GM06990 (cell line): ENCODE data around the gene SLFN5.
A peak's percentile ranks its signal among the peaks of the same experiment; 100 is the strongest.
"Not testable (repeated sequence)": the region's sequence is repeated elsewhere in the genome, so short reads cannot be mapped to it uniquely, and the experiment has no call there.

Source experiments
- DNase-seq: peaks from one replicate; pipeline ENCODE4 v3.0.0-alpha.2; 2011; ENCODE audit not compliant: insufficient read length; ENCODE audit errors: extremely low read depth
- H3K27me3 ChIP-seq: replicated peaks from 2 replicates; pipeline ENCODE4 v1.6.0; 2011; ENCODE audit warnings: low read length; ENCODE audit not compliant: control insufficient read depth, insufficient read depth
- H3K36me3 ChIP-seq: 2 replicates; pipeline ENCODE4 v1.5.1; 2011; ENCODE audit warnings: low read length; ENCODE audit not compliant: control insufficient read depth, insufficient read depth
- H3K4me3 ChIP-seq: replicated peaks from 2 replicates; pipeline ENCODE4 v1.5.1; 2011; ENCODE audit warnings: low read depth, mild to moderate bottlenecking, control low read depth, low read length
- TF ChIP-seq, protein P1 (sequence below): IDR thresholded peaks from 2 replicates; pipeline ENCODE4 v1.5.1; 2011; ENCODE audit warnings: low read length, control low read depth, mild to moderate bottlenecking, inconsistent platforms; ENCODE audit not compliant: insufficient read depth, poor library complexity, severe bottlenecking

SLFN5 gene

DNA sequence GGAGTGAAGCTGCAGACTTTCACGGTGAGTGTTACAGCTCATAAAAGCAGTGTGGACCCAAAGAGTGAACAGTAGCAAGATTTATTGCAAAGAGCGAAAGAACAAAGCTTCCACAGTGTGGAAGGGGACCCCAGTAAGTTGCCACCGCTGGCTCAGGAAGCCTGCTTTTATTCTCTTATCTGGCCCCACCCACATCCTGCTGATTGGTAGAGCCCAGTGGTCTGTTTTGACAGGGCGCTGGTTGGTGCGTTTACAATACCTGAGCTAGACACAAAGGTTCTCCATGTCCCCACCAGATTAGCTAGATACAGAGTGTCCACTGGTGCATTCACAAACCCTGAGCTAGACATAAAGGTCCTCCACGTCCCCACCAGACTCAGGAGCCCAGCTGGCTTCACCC, 35.6 kb downstream of the SLFN5 start:
- DNase-seq, H3K36me3 ChIP-seq, H3K4me3 ChIP-seq, H3K27me3 ChIP-seq: not testable (repeated sequence)

DNA sequence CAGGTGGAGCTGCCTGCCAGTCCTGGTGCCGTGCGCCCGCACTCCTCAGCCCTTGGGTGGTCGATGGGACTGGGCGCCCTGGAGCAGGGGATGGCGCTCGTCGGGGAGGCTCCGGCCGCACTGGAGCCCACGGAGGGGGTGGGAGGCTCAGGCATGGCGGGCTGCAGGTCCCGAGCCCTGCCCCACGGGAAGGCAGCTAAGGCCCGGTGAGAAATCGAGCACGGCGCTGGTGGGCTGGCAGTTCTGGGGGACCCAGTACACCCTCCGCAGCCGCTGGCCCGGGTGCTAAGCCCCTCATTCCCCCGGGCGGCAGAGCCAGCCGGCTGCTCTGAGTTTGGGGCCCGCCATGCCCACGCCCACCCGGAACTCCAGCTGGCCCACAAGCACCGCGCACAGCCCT, 36.0 kb downstream of the SLFN5 start:
- not testable (repeated sequence) for H3K27me3 ChIP-seq, H3K4me3 ChIP-seq, H3K36me3 ChIP-seq, DNase-seq

DNA sequence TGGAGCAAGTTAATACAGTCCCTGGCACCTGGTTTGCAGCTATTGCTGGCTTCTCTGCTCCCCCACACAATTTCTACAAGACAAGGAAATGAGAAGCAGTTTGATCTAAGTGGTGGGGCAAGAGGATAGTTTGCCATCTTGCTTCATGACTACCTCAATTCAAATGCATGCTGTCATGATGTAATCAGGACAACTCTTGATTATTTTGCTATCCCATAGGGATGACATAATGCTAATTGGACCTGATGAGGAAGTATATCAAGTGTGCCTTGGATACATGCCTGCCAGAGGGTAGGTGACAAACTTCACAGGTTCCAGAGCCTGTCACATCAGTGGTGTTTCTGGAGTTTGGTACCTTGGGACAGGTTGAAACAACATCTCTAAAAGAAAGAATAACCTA, 40.9 kb downstream of the SLFN5 start:
- H3K36me3 ChIP-seq = no peaks in the 10 kb centered on the region
- no peaks in the 10 kb centered on the region for H3K27me3 ChIP-seq

DNA sequence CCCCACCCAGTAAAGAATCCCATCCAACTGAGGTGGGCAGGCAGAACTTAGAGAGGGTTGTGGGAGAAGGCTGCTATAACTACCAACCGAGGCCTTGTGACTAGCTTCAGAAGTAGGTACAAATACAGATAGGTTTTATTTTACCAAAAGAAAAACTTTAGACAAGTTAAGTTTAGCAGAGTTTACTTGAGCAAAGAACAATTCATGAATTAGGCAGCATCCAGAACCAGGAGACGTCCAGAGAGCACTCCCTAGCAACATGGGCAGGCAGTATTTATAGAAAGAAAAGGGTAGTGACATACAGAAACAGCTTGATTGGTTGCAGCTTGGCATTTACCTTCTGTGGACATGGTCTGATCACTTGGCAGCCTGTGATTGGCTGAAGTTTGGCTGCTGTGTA, 42.1 kb downstream of the SLFN5 start:
- TF ChIP-seq, protein P1, sequence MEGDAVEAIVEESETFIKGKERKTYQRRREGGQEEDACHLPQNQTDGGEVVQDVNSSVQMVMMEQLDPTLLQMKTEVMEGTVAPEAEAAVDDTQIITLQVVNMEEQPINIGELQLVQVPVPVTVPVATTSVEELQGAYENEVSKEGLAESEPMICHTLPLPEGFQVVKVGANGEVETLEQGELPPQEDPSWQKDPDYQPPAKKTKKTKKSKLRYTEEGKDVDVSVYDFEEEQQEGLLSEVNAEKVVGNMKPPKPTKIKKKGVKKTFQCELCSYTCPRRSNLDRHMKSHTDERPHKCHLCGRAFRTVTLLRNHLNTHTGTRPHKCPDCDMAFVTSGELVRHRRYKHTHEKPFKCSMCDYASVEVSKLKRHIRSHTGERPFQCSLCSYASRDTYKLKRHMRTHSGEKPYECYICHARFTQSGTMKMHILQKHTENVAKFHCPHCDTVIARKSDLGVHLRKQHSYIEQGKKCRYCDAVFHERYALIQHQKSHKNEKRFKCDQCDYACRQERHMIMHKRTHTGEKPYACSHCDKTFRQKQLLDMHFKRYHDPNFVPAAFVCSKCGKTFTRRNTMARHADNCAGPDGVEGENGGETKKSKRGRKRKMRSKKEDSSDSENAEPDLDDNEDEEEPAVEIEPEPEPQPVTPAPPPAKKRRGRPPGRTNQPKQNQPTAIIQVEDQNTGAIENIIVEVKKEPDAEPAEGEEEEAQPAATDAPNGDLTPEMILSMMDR = no peak
- no peak for DNase-seq
- Histone ChIP-seq H3K4me3 (no peak overlapping the region), H3K36me3 (no peaks in the 10 kb centered on the region), H3K27me3 (no peaks in the 10 kb centered on the region)

More for the DNA sequence above, 40.9 kb downstream of the SLFN5 start:
- no peak overlapping the region for H3K4me3 ChIP-seq
- TF ChIP-seq, protein P1 = no peak
- DNase-seq = no peak

DNA sequence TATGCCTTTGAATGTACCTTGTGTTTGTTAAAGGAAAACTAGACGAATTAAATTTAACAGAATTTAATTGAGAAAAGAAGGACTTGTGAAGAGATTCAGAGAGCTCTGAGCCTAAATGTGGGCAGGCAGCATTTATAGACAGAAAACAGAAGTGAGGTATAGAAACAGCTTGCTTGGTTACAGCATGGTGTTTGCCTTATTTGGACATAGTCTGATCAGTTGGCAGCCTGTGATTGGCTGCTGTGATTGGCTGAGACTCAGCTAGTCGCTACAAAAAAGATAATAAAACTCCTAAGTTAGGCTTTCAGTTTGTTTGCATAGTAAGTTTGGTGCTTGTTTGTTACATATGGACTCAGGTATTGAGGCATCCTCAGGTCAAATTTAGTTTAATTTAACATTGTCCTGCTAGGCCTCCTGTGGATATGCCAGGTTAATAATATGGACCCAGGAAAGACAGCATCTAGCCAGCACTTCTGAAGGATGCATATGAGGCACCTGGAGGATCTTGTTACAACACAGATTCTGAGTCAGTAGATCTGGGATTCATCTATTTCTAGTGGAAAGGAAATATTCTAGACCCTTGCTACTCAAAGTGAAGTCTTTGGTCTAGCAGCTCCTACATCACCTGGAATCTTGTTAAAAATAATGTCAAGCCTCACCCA, 43.4 kb downstream of the SLFN5 start:
- Histone ChIP-seq H3K4me3 (no peak overlapping the region), H3K36me3 (no peaks in the 10 kb centered on the region), H3K27me3 (no peaks in the 10 kb centered on the region)
- TF ChIP-seq, protein P1 = no peak
- DNase-seq = peak; percentile 11

DNA sequence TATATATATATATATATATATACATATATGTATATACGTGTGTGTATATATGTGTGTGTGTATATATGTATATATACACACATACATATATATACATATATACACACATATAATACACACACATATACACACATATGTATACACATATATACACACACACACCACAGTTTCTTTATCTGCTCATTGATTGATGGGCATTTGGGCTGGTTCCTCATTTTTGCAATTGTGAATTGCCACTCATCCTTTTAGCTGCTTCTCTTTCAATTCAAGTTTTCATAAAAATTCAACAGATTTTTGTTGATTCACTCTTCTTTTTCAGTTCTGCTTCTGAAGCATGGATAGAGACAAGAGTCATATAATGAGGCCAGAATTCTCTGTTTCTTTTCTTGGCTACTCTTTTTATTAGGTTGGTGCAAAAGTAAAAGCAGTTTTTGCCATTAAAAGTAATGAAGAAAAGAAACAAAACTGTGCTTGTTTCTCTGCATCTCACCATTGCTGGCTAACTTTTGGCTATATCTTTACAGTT, 44.5 kb downstream of the SLFN5 start:
- Histone ChIP-seq H3K4me3 (no peak overlapping the region), H3K36me3 (no peaks in the 10 kb centered on the region), H3K27me3 (no peaks in the 10 kb centered on the region)
- TF ChIP-seq, protein P1 = no peak
- peak; percentile 47 for DNase-seq

DNA sequence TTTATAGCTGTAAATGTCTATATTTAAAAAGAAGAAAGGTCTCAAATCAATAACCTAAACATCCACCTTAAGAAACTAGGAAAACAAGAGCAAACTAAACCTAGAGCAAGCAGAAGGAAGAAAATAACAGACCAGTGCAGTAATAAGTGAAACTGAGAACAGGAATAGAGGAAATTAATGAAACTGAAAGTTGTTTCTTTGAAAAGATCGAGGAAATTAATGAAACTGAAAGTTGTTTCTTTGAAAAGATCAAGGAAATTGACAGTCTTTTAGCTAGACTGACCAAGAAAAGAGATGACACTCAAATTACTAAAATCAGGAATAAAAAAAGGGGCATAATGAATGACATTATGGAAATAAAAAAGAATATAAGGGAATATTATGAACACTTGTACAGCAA, 46.4 kb downstream of the SLFN5 start:
- TF ChIP-seq, protein P1 = no peak
- H3K4me3 ChIP-seq = no peak overlapping the region
- no peak for DNase-seq
- no peaks in the 10 kb centered on the region for H3K27me3 ChIP-seq
- H3K36me3 ChIP-seq = no peaks in the 10 kb centered on the region
